Effector memory CD8-positive, alpha-beta T cell (primary cell): ENCODE data around the gene LRCH1.

Experiments used
- ATAC-seq: fragments of 150-1000 bp; cut with Tn5 transposase; replicated peaks from 2 replicates; pipeline ENCODE4 v1.10.0; 2021; ENCODE audit warnings: mild to moderate bottlenecking, moderate library complexity
- DNase-seq, 3 experiments: peaks; one replicate each; pipeline ENCODE4 v3.0.0; 2021
- H3K27ac Mint-ChIP-seq, 2 donors: one replicate each; pipeline ENCODE4 v1.8.0; 2022; ENCODE audit warnings: mild to moderate bottlenecking in 2 of 2, mixed read lengths in 2 of 2, moderate library complexity in 2 of 2
- H3K27me3 Mint-ChIP-seq, 2 donors: one replicate each; pipeline ENCODE4 v1.8.0; 2022; ENCODE audit warnings: mixed read lengths in 2 of 2
- H3K36me3 Mint-ChIP-seq: one replicate; pipeline ENCODE4 v1.8.0; 2022; ENCODE audit warnings: mild to moderate bottlenecking, moderate library complexity, mixed read lengths; ENCODE audit not compliant: insufficient read depth
- H3K4me1 Mint-ChIP-seq, 2 donors: one replicate each; pipeline ENCODE4 v1.8.0; 2022; ENCODE audit warnings: low read depth in 2 of 2, mixed read lengths in 2 of 2
- H3K4me3 Mint-ChIP-seq, 2 donors: one replicate each; pipeline ENCODE4 v1.8.0; 2022; ENCODE audit warnings: mild to moderate bottlenecking in 2 of 2, mixed read lengths in 2 of 2, moderate library complexity in 2 of 2
- H3K9me3 Mint-ChIP-seq, 2 donors: one replicate each; pipeline ENCODE4 v1.8.0; 2022; ENCODE audit warnings: mixed read lengths in 2 of 2

LRCH1 gene

DNA sequence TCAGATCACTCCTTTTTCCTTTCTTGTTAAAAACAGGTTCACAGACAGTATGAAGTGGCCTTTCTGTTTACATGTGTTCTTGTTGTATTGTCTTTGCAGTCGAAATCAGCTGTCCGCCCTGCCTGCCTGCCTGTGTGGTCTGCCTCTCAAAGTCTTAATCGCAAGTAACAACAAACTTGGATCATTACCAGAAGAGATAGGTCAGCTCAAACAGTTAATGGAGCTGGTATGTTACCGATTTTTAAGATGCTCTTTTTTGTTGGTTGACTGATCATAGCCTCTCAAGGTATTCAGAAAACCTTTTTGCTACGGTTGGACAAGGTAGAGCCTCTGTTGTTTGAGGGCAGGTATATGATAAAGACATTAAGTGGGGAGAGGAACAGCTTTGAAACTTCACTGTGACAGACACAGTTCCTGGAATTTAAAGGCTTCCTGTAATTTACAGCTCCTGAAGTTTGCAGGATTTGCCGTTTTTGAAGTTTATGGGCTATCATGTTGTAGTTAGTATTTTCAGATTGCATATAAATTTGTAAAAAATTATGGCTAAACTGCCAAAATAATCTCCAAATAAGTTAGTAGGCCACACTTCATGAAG, 116.1 kb downstream of the LRCH1 start:
- H3K4me1 Mint-ChIP-seq = peaks cover 18 to 37% of the 10 kb centered on the region in 2 donors
- H3K27ac Mint-ChIP-seq = peak overlapping the region; percentile 90 to 97
- DNase-seq (no peak), ATAC-seq (no peak)
- peaks cover 10% of the 10 kb centered on the region for H3K36me3 Mint-ChIP-seq
- peak overlapping the region; percentile 65 to 80 for H3K4me3 Mint-ChIP-seq
- no peaks in the 10 kb centered on the region for H3K27me3 Mint-ChIP-seq
- H3K9me3 Mint-ChIP-seq = no peaks in the 10 kb centered on the region

DNA sequence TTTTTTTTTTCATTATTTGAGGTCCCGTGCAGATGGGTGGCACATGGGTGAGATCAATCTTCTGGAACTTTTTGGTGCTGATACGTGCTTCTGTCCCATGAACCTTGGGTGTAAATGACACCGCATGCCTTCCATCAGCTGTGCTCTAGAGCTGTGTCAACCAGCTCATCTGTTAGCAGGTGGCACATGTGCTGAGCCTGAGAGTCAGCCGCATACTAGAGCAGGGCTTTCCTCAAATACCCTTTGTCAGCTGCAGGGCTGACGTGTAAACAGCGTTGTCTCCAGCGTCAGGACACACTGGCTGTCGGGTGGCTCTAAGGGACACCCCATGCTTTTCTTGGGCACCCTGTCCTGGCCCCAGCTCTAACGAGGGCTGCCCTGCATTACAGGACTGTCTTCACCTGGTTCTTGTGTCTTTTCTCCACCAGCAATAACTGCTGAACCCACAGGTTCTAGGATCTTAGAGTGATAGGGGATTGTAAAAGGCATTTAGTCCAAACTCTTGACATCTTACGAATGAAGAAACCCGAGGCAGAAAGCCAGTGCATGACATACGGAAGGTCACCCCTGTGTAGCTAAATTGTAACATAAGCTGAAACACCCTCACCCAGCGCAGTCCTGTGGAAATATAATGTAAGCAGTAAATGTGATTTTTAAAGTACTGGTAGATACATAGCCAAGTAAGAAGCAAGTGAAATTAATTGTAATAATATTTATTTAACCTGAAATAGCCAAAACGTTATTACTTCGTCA, 119.5 kb downstream of the LRCH1 start:
- ATAC-seq (no peak), DNase-seq (no peak)
- peaks cover 7% of the 10 kb centered on the region for H3K36me3 Mint-ChIP-seq
- H3K4me3 Mint-ChIP-seq = no peak overlapping the region
- H3K4me1 Mint-ChIP-seq = peaks cover 13 to 16% of the 10 kb centered on the region in 2 donors
- H3K9me3 Mint-ChIP-seq = no peaks in the 10 kb centered on the region
- no peak overlapping the region for H3K27ac Mint-ChIP-seq
- no peaks in the 10 kb centered on the region for H3K27me3 Mint-ChIP-seq

DNA sequence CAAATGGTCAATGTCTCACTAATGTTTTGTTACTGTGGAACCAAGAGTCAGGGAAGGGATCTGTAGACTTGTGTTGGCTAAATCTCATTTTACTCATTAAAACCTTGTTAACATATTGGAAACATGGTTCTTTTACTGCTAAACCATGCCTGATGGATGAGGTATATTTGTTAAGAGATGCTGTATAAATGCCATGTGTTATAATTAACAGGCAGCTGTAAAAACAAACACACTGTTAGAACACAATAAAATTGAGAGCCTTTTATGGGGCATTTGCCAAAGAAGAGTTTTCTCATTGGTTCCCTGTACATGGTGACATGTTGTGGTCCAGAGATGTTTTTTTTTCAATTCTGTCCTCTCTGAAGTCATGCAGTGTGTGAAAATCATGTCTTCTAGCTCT, 122.0 kb downstream of the LRCH1 start:
- Mint-ChIP-seq H3K4me1 (peaks cover 4 to 8% of the 10 kb centered on the region in 2 donors), H3K27ac (no peak overlapping the region), H3K4me3 (no peak overlapping the region), H3K27me3 (no peaks in the 10 kb centered on the region), H3K9me3 (no peaks in the 10 kb centered on the region), H3K36me3 (no peaks in the 10 kb centered on the region)
- DNase-seq (no peak), ATAC-seq (no peak)

DNA sequence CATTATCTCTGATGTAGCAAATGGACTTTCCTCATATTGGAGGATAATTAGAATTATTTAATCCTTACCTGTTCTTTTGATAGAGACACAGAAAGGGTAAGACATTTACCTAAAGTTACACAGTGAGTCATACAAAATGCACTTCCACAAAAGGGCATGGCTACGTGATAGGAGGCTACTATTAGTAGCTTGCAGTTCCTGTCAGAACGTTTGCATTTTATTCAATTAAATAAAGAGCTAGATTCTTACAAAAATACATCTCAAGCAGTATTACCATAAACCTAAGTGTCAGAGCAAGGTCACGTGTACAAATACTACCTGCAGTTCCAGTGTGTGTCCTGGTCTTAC, 123.4 kb downstream of the LRCH1 start:
- no peaks in the 10 kb centered on the region for H3K9me3 Mint-ChIP-seq
- H3K36me3 Mint-ChIP-seq = no peaks in the 10 kb centered on the region
- H3K4me3 Mint-ChIP-seq = no peak overlapping the region
- no peak overlapping the region for H3K27ac Mint-ChIP-seq
- H3K4me1 Mint-ChIP-seq = peaks cover 0 to 4% of the 10 kb centered on the region in 2 donors
- ATAC-seq (no peak), DNase-seq (no peak)
- H3K27me3 Mint-ChIP-seq = no peaks in the 10 kb centered on the region

DNA sequence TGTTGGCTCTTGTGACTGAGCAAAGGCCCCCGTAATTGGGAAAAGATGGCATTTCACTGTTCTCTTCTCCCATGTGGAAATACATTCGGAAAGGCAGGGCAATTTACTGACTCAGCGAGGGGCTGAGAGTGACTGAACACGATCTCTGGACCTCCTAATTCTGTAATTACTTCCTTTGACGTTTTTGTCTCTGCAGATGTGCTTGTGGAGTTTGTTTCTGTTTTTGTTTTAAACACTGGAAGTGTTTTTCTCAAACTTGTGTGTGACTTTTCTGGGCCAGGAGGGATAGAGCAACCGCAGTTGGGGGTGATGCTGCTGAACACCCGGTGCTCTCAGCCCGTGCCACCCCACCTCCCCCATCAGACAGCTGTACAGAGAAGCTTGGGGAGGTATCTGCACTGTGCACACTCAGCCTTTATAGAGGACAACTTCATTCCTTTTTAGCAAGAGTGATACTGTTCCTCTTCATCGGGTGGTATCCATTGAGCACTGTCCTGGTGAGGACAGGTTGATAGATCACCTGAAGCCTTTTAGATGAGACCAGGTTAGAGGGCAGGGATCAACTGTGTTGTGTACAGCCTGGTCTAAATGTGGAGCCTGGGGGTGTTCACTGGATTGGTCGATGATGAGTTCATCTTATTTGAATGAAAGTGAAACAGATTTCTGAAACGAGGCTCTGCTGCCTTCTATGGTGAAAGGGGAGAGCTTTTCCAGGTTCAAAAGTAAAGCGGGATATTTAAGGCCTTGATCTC, 126.6 kb downstream of the LRCH1 start:
- Mint-ChIP-seq H3K9me3 (no peaks in the 10 kb centered on the region), H3K4me1 (peaks cover 6 to 7% of the 10 kb centered on the region in 2 donors), H3K36me3 (peaks cover 9% of the 10 kb centered on the region), H3K27ac (no peak overlapping the region), H3K27me3 (no peaks in the 10 kb centered on the region), H3K4me3 (no peak overlapping the region)
- ATAC-seq = peak; percentile 93
- DNase-seq = peak; percentile 37 to 43 (median 41)

DNA sequence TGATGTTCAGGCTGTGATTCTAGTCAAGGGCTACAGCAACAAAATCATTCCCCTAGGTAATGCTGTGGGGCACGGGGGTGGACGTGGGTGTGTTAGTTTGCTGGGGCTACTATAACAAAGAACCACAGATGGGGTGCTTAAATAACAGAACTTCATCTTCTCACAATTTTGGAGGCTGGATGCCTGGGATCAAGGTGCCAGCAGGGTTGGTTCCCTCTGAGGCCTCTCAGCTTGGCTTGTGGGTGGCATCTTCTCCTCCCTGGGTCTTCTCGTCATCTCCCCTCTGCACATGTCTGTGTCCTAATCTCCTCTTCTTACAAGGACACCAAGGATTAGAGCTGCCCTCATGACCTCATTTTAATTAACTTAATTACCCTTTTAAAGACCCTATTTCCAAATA, 129.0 kb downstream of the LRCH1 start:
- H3K36me3 Mint-ChIP-seq = peaks cover 15% of the 10 kb centered on the region
- H3K27ac Mint-ChIP-seq = no peak overlapping the region
- peaks cover 5 to 6% of the 10 kb centered on the region in 2 donors for H3K4me1 Mint-ChIP-seq
- ATAC-seq (no peak), DNase-seq (no peak)
- H3K27me3 Mint-ChIP-seq = no peaks in the 10 kb centered on the region
- no peaks in the 10 kb centered on the region for H3K9me3 Mint-ChIP-seq
- H3K4me3 Mint-ChIP-seq = no peak overlapping the region

DNA sequence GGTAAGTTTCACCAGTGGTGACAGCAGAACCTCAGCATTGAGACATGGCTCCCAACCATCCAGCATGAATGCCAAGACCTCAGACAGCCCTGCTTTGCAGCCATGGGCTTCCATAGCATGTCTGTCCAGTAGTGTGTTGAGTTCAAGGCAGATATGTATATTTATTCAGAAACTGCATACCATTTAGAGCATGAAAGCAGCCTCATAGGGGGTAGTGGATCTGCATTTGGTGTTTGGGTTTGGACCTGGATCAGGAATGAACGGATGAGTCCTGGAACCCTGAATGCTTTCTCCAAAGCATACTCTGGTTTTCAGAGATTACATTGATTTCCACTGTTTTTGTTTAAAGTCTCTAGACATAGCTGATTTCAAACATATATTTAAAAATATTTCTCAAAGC, 129.7 kb downstream of the LRCH1 start:
- DNase-seq (no peak), ATAC-seq (no peak)
- Mint-ChIP-seq H3K4me1 (peaks cover 5 to 8% of the 10 kb centered on the region in 2 donors), H3K4me3 (no peak overlapping the region), H3K36me3 (peaks cover 15% of the 10 kb centered on the region), H3K27ac (no peak overlapping the region), H3K27me3 (no peaks in the 10 kb centered on the region), H3K9me3 (no peaks in the 10 kb centered on the region)

DNA sequence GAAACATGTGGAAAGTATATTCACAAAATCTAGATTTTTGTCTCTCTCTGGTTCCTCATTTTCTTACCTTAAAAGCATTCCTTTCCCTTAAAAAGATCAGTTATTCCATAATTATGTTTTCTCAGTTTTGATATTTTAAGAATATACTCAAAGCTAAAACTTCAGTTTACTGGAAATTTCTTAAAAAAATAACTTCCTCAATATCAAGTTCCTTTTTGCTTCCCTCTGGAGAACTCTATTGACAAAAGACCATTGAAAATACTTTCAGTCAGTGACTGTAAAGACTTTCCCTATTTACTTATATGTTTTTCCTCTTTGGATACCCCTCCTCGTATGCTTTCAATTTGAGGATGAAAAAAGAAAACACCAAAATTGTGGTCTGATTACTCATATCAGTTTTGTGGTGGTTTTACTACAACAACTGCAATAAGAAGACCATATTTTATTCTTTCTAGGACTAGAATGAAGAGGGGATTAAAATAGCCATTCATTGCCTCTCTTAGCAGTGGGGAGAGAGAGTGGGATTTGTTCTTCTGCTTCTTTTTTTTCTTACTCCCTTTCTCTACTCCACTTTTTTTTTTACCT, 130.8 kb downstream of the LRCH1 start:
- Mint-ChIP-seq H3K9me3 (no peaks in the 10 kb centered on the region), H3K27me3 (no peaks in the 10 kb centered on the region), H3K27ac (peak overlapping the region in 1 of 2 donors; percentile 47), H3K4me1 (peaks cover 5 to 11% of the 10 kb centered on the region in 2 donors), H3K4me3 (no peak overlapping the region), H3K36me3 (peaks cover 15% of the 10 kb centered on the region)
- DNase-seq (no peak), ATAC-seq (no peak)

DNA sequence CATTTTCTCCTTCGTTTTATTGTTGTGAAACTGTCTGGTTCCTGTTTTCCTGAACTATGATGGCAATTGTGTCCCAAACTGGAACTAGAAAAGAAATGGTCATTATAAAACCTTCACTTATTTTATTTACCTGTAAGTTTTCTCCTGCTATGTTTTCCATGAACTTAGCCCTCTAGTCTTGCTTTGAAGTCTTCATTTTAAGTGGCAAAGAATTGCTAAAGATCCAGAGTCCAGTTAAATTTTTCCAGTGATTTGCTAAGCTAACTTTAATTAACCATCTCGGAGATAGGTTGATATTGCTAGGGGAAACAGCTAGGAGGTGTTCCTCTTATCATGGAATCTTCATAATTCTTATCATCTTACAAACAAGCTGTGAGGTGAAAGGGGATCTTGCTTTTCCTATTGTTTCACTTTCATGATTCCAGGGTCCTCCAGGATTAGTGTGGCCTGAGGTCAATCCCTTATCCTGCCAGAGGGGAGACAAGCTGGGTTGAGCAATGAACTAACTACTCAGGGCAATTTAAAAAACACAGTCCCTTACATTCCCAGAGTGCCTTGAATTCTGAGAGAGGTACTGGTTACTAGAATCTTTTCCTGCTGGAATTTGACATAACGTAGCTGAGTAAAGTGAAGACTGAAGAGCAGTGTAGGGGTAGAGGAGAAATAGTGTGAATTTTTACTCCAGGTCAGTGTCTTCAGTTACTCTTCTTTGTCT, 131.5 kb downstream of the LRCH1 start:
- no peak overlapping the region for H3K4me3 Mint-ChIP-seq
- H3K9me3 Mint-ChIP-seq = no peaks in the 10 kb centered on the region
- DNase-seq = no peak
- peaks cover 5 to 11% of the 10 kb centered on the region in 2 donors for H3K4me1 Mint-ChIP-seq
- peak overlapping the region in 1 of 2 donors; percentile 47 for H3K27ac Mint-ChIP-seq
- H3K36me3 Mint-ChIP-seq = peaks cover 19% of the 10 kb centered on the region
- ATAC-seq = no peak
- H3K27me3 Mint-ChIP-seq = no peaks in the 10 kb centered on the region

DNA sequence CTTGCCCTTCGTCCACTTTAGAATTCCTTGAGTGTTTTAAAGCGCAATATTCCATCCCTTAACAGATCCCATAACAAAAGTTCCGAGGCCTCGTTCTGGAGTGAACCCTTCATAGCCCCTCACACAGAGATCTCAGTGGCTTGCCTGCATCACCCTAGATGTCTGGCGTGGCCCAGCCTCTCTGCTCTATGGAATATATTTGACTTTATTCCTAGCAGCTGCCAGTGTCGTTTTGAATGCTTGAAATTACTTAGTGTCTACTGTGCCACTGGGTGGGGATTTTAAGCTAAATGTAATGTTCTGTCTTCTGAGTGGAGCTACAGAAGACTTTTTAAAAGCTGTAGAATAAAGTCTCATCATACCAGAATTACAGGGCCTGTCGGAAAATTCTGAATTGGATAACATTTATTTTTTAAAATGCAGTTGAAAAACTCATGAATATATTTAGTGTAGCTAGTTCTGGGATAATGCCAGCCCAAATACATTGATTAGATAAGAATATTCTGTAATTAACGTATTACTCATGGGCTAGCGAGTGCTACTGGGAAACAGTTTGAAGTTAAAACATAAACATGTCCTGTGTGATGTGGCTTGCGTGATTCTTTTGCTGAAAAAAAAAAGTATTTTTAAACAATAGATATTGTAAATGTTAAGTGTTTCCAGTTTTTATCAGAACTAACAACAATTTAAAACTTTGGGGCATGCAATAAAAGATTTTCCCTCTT, 132.2 kb downstream of the LRCH1 start:
- Mint-ChIP-seq H3K4me3 (no peak overlapping the region), H3K9me3 (no peaks in the 10 kb centered on the region), H3K36me3 (peaks cover 19% of the 10 kb centered on the region), H3K4me1 (peaks cover 5 to 11% of the 10 kb centered on the region in 2 donors), H3K27ac (no peak overlapping the region), H3K27me3 (no peaks in the 10 kb centered on the region)
- no peak for DNase-seq
- no peak for ATAC-seq

DNA sequence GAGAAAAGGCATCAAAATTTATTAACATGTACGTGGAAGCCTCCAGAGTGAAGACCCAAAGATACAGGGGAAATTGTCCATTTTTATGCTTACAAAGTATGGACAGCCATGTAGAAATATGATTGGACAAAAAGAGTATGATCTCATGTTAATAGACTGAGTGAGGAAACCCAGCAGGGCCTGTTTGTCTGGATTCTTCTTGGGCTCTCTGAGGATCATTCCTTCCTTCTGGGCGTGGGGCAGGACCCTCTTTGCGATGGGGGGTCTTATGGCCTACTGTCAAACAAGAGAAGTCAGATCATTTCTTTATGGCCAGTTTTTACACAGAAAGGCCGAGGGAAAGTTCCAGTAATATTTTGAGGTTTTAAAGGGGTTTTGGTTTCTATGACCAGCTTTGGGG, 133.2 kb downstream of the LRCH1 start:
- DNase-seq = no peak
- peak overlapping the region in 1 of 2 donors; percentile 17 for H3K27ac Mint-ChIP-seq
- no peaks in the 10 kb centered on the region for H3K9me3 Mint-ChIP-seq
- no peak for ATAC-seq
- H3K27me3 Mint-ChIP-seq = no peaks in the 10 kb centered on the region
- H3K4me3 Mint-ChIP-seq = no peak overlapping the region
- peaks cover 5 to 11% of the 10 kb centered on the region in 2 donors for H3K4me1 Mint-ChIP-seq
- H3K36me3 Mint-ChIP-seq = peaks cover 19% of the 10 kb centered on the region

DNA sequence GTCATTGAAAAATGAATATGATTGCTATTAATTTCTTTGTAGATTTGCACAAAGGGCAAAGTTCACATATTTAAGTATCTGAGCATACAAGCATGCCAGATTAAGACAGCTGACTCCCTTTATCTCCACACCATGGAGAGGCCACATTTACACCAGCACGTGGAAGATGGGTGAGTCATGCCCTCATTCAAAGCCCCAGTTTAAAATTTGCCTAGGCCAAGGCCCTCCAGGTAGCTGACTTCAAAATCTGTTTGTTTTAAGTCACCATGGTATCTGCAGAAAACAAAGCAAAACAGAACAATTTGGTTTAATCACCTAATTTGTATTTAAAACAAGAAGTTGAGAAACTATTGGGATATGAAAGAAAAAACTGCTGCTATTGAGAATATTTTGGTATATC, 134.8 kb downstream of the LRCH1 start:
- ATAC-seq (peak; percentile 55), DNase-seq (no peak)
- Mint-ChIP-seq H3K36me3 (peaks cover 21% of the 10 kb centered on the region), H3K4me3 (no peak overlapping the region), H3K27me3 (no peaks in the 10 kb centered on the region), H3K9me3 (no peaks in the 10 kb centered on the region), H3K27ac (peak overlapping the region in 1 of 2 donors; percentile 41), H3K4me1 (peaks cover 5 to 11% of the 10 kb centered on the region in 2 donors)
